ENCODE results near the gene ZSCAN26. TPM values are rescaled to one million over a fixed set of nuclear protein-coding genes. Genes with fewer than 3 reads are reported as not detected.

ZSCAN26 gene
- total and polyA plus RNA-seq, 12 donors, result 7.2 to 27.3 (median 18.3) TPM

DNA sequence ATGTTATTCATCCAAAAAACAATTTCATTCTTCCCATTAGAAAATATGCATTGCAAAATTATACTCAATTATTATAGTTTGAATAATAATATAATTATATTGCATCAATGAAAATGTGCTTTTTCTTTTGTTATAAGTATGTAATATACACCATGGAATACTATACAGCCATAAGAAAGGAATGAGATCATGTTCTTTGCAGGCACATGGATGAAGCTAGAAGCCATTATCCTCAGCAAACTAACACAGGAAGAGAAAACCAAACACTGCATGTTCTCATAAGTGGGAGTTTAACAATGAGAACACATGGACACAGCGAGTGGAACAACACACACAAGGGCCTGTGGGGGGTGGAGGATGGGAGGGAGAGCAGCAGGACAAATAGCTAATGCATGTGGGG, 9.9 kb upstream of the ZSCAN26 start:
- DNase-seq, result no peak
- TF ChIP-seq, protein P1, sequence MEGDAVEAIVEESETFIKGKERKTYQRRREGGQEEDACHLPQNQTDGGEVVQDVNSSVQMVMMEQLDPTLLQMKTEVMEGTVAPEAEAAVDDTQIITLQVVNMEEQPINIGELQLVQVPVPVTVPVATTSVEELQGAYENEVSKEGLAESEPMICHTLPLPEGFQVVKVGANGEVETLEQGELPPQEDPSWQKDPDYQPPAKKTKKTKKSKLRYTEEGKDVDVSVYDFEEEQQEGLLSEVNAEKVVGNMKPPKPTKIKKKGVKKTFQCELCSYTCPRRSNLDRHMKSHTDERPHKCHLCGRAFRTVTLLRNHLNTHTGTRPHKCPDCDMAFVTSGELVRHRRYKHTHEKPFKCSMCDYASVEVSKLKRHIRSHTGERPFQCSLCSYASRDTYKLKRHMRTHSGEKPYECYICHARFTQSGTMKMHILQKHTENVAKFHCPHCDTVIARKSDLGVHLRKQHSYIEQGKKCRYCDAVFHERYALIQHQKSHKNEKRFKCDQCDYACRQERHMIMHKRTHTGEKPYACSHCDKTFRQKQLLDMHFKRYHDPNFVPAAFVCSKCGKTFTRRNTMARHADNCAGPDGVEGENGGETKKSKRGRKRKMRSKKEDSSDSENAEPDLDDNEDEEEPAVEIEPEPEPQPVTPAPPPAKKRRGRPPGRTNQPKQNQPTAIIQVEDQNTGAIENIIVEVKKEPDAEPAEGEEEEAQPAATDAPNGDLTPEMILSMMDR (IDR thresholded peaks at IDR 0.05), result no peak
- no peak for TF ChIP-seq POLR2A (IDR thresholded peaks at IDR 0.05)
- H3K36me3 ChIP-seq (replicated peaks in 1 of 2), result no peaks in the 10 kb centered on the region
- H3K9me3 ChIP-seq (replicated peaks in 1 of 3), result peaks cover 0 to 12% (median 0%) of the 10 kb centered on the region in 3 donors
- WGBS, 4 donors, result 0% methylated on average over 1 of the region's 1 CpG; no CpG with 5 or more reads in 2 of the 4 donors
- H3K4me3 ChIP-seq, result no peak overlapping the region
- intact Hi-C loops (cut with DNase I), result loop anchor here in 1 of 2 donors (10.0 kb wide), 1 partner anchor 98 kb away; no protein-coding TSS in a partner anchor
- H3K4me1 ChIP-seq (replicated peaks in 1 of 2), result peaks cover 8 to 15% of the 10 kb centered on the region in 2 donors
- no peaks in the 10 kb centered on the region for H3K27me3 ChIP-seq
- H3K27ac ChIP-seq, result no peak overlapping the region

DNA sequence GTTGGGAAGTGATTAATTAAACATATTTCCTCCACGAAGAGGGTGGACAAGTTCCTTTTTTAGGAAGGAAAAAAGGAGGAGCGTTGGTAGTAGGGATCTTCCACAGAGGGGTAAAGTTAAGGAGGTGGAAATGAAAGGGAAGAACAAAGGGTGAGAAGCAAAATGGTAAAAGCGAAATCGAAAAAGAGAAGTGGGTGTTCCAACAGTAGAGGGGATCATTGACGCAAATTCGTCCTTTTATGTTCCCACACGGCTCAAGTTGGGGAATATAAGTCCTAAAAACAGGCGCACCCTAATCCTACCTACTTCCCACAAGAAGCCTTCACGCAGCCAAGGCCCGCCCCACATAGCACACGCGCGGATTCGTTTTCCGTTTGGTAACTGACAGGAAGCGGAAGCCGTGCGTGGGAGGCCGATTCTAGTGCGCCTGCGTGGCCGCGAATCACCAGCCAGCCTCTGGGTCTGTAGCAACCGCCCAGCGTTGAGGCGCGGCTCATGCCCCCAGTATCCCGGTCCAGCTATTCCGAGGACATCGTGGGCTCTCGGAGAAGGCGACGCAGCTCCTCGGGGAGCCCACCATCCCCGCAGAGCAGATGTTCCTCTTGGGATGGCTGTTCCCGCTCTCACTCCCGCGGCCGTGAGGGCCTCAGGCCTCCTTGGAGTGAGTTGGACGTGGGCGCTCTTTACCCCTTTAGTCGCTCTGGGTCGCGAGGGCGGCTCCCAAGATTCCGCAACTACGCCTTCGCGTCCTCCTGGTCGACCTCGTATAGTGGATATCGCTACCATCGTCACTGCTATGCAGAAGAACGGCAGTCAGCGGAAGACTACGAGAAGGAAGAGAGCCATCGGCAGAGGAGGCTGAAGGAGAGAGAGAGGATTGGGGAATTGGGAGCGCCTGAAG, 7.8 kb upstream of the ZSCAN26 start, which contains the start of gene NKAPL:
NKAPL (plus strand) TSS at position 421 of the 901 bp plus-strand sequence; CDS start at position 496, 75 bp downstream.
- Histone ChIP-seq H3K27me3 (no peaks in the 10 kb centered on the region), H3K4me1 (replicated peaks in 1 of 2) (peaks cover 0 to 7% of the 10 kb centered on the region in 2 donors), H3K36me3 (replicated peaks in 1 of 2) (no peaks in the 10 kb centered on the region), H3K27ac (peak within 1 kb of the TSS in 2 of 5 donors; percentile 33 to 51), H3K9me3 (replicated peaks in 1 of 3) (peaks cover 0 to 12% (median 0%) of the 10 kb centered on the region in 3 donors), H3K4me3 (peak within 1 kb of the TSS in 2 of 4 donors; percentile 3 to 53)
- TF ChIP-seq POLR2A (IDR thresholded peaks at IDR 0.05), result no peak
- TF ChIP-seq, protein P1 (IDR thresholded peaks at IDR 0.05), result no peak
- intact Hi-C loops (cut with DNase I), result loop anchor here in 1 of 2 donors (10.0 kb wide), 1 partner anchor 96 kb away; no protein-coding TSS in a partner anchor
- WGBS, 4 donors, result 25 to 48% (median 29%) methylated on average over 27 to 58 of the region's 58 CpGs
- DNase-seq, result peak; percentile 68 to 88 (median 77)

DNA sequence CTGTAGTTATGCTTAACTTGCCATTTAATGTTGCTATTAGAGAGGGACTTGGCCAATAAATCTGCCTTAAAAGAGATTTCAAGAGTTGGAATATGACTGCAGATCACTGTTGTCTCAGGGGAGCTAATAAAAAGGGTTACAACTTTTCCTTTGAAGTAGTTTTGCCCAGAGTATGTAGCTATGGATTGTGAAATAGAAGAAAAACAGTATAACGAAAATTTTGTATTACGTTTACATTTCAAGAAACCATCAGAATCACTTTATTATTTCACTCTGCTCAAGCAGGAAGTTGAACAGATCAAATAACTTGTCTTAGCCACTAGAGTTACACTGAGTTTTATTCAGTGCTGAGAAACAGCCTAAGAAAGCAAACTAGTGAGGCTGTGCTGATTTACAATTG, 3.0 kb upstream of the ZSCAN26 start:
- Histone ChIP-seq H3K27me3 (no peaks in the 10 kb centered on the region), H3K9me3 (replicated peaks in 1 of 3) (peaks cover 0 to 12% (median 0%) of the 10 kb centered on the region in 3 donors), H3K36me3 (replicated peaks in 1 of 2) (no peaks in the 10 kb centered on the region), H3K4me1 (replicated peaks in 1 of 2) (peaks cover 14 to 26% of the 10 kb centered on the region in 2 donors), H3K27ac (no peak overlapping the region), H3K4me3 (no peak overlapping the region)
- WGBS, 4 donors, result 50 to 60% (median 54%) methylated on average over 2 of the region's 2 CpGs
- TF ChIP-seq, protein P1 (IDR thresholded peaks at IDR 0.05), result no peak
- no peak for TF ChIP-seq POLR2A (IDR thresholded peaks at IDR 0.05)
- DNase-seq, result no peak
- intact Hi-C loops (cut with DNase I), result no loop called here

DNA sequence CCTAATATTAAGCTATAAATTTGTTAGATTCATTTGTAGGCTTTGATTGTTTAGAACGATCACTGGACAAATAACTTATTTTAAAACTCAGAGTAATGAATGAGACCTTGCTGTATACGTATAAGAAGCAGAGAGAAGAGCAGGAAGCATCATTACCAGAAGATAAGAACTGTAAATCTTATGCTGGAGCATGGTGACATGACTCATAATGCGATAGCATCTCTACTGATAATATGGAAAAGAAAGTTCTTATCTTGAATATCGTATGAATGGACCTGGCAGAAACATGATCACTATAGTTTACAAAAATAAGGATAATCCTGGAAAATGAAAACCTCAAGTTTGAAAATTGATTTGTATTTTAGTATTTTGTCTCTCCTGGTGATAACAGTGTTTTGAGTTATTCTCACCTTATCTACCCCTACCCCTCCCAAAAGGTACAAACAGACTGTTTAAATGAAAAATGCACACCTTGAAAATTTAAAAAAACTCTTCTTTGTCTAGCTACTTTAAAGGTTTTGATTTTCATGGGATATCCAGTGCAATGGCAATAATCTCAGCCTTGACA, 2.0 kb upstream of the ZSCAN26 start:
- no peak overlapping the region for H3K4me3 ChIP-seq
- WGBS, 4 donors, result 25 to 37% (median 28%) methylated on average over 4 of the region's 4 CpGs
- intact Hi-C loops (cut with DNase I), result no loop called here
- peaks cover 0 to 9% (median 0%) of the 10 kb centered on the region in 3 donors for H3K9me3 ChIP-seq (replicated peaks in 1 of 3)
- no peaks in the 10 kb centered on the region for H3K27me3 ChIP-seq
- H3K27ac ChIP-seq, result no peak overlapping the region
- peaks cover 14 to 31% of the 10 kb centered on the region in 2 donors for H3K4me1 ChIP-seq (replicated peaks in 1 of 2)
- no peak for TF ChIP-seq POLR2A (IDR thresholded peaks at IDR 0.05)
- TF ChIP-seq, protein P1 (IDR thresholded peaks at IDR 0.05), result no peak
- no peaks in the 10 kb centered on the region for H3K36me3 ChIP-seq (replicated peaks in 1 of 2)
- DNase-seq, result no peak
